Measurements from ENCODE around the gene TMEM89.

TMEM89 gene

GRCh38 chr3:48585411-48585810, 36.2 kb downstream of the TMEM89 start:
- no peak for DNase-seq

DNA sequence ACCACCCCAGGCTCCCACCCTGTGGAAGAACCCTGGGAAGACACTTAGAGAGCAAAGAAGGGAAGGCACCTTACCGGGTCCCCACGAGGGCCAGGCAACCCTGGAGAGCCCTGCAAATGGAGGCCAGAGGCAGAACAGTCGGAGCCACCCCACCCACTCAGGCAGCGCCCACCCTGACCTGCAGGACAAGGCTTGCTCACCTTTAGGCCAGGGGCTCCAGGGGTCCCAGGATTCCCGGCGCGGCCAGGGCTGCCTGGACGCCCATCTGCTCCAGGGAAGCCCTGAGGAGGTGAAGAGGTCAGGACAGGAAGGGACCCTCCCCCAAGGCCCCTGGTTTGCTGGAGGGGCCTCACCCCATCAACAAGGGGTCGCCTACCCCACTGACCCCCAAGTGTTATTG, 36.7 kb downstream of the TMEM89 start:
- DNase-seq: no peak

- no peak for DNase-seq
These were observed 39.7 kb downstream of the TMEM89 start for GRCh38 chr3:48581621-48582481.

- no peak for DNase-seq
These were observed 44.9 kb downstream of the TMEM89 start for GRCh38 chr3:48576647-48577046.

- no peak for DNase-seq
These were observed 46.2 kb downstream of the TMEM89 start for GRCh38 chr3:48575366-48575765.

DNA sequence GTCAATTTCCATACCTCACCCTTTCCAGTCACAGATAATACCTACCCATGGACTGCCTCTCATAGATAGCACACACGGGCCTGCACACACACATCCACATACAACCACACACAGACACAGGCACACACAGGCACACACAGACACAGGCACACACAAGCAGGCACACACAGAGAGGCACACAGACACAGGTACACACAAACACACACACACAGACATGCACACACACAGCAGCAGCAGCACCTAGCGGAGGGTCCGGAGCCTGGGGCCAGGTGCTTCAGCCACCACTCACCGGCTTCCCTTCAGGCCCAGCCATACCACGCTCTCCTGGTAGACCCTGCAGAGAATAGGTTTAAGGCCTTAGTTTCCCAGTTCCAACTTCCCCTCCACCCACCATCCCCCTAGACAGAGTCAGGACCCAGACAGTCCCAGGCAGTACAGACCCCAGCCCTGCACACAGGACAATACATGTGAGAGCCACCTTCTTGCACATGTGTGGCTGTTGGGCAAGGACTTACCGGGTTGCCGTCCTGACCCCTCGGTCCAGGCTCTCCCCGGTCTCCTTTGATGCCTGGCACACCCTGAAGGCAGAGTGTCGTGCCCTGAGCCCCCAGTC, 47.5 kb downstream of the TMEM89 start:
- DNase-seq: no peak

GRCh38 chr3:48572517-48572916, 49.1 kb downstream of the TMEM89 start:
- DNase-seq: no peak

GRCh38 chr3:48571938-48572337, 49.6 kb downstream of the TMEM89 start:
- DNase-seq: no peak

All from inflammatory macrophage treated with lipopolysaccharide for 4 hours (primary cell).